Osteoblast (primary cell): ENCODE results near the gene FIGNL1. TPM values are rescaled to one million over a fixed set of nuclear protein-coding genes. Genes with fewer than 3 reads are reported as not detected.

ENCODE experiments used
- DNase-seq: peaks from one replicate; pipeline ENCODE4 v3.0.0; 2011; ENCODE audit warnings: low spot score, mixed read lengths; ENCODE audit not compliant: insufficient read length; ENCODE audit errors: missing footprints
- H2AFZ ChIP-seq: 2 replicates; pipeline ENCODE4 v1.6.0; 2011; ENCODE audit warnings: mild to moderate bottlenecking, low read length
- H3K27ac ChIP-seq: 2 replicates; pipeline ENCODE4 v1.5.1; 2011; ENCODE audit warnings: mild to moderate bottlenecking, low read depth, low read length, moderate library complexity
- H3K27me3 ChIP-seq: 2 replicates; pipeline ENCODE4 v1.6.0; 2012; ENCODE audit warnings: mild to moderate bottlenecking, control low read depth, inconsistent platforms, low read length, moderate library complexity; ENCODE audit not compliant: insufficient read depth
- H3K36me3 ChIP-seq: 2 replicates; pipeline ENCODE4 v1.5.1; 2011; ENCODE audit warnings: mild to moderate bottlenecking, low read length, control low read depth, moderate library complexity; ENCODE audit not compliant: insufficient read depth
- H3K4me1 ChIP-seq: 2 replicates; pipeline ENCODE4 v1.5.1; 2011; ENCODE audit warnings: mild to moderate bottlenecking, low read length, control low read depth, moderate library complexity; ENCODE audit not compliant: insufficient read depth
- H3K4me2 ChIP-seq: 2 replicates; pipeline ENCODE4 v1.6.0; 2011; ENCODE audit warnings: mild to moderate bottlenecking, low read length; ENCODE audit not compliant: insufficient read depth
- H3K4me3 ChIP-seq: fragments of 200-600 bp; sonication (generic); 3 replicates; pipeline ENCODE4 v1.5.1; 2012; ENCODE audit warnings: mild to moderate bottlenecking, low read length, inconsistent platforms; ENCODE audit not compliant: insufficient read depth
- H3K79me2 ChIP-seq: 2 replicates; pipeline ENCODE4 v1.6.0; 2012; ENCODE audit warnings: mild to moderate bottlenecking, low read length, control low read depth, inconsistent platforms; ENCODE audit not compliant: insufficient read depth
- H3K9me3 ChIP-seq: 2 replicates; pipeline ENCODE4 v1.5.1; 2011; ENCODE audit warnings: low read depth, low read length, control low read depth
- H4K20me1 ChIP-seq: 2 replicates; pipeline ENCODE4 v1.6.0; 2012; ENCODE audit warnings: mild to moderate bottlenecking, low read length, control low read depth; ENCODE audit not compliant: insufficient read depth
- CTCF ChIP-seq: IDR thresholded peaks from 2 replicates; pipeline ENCODE4 v1.5.1; 2011; ENCODE audit warnings: mild to moderate bottlenecking, low read depth, low read length, moderate library complexity; ENCODE audit errors: extremely low read depth
- total RNA-seq: library from RNA; depleted of rRNA; stranded (reverse); fragments of >200 nt; gene quantifications from 2 replicates; pipeline ENCODE4 v1.2.3, GENCODE V29; 2012

The FIGNL1 gene
- total RNA-seq, 1 donor = 6.5 TPM

- DNase-seq = no peak
- Histone ChIP-seq H2AFZ (no peak overlapping the region), H3K4me3 (no peak overlapping the region), H3K4me2 (no peak overlapping the region), H4K20me1 (no peaks in the 10 kb centered on the region), H3K27ac (no peak overlapping the region), H3K4me1 (no peaks in the 10 kb centered on the region), H3K27me3 (peaks cover 3% of the 10 kb centered on the region), H3K79me2 (no peaks in the 10 kb centered on the region), H3K9me3 (no peaks in the 10 kb centered on the region), H3K36me3 (no peaks in the 10 kb centered on the region)
- no peak for TF ChIP-seq CTCF
Observed at GRCh38 chr7:50475340-50475739, 25.2 kb upstream of the FIGNL1 start.

GRCh38 chr7:50474382-50475160 lies 24.4 kb upstream of the FIGNL1 start:
- no peaks in the 10 kb centered on the region for H4K20me1 ChIP-seq
- H3K4me3 ChIP-seq = no peak overlapping the region
- peaks cover 3% of the 10 kb centered on the region for H3K27me3 ChIP-seq
- no peak overlapping the region for H3K4me2 ChIP-seq
- H3K27ac ChIP-seq = no peak overlapping the region
- no peak overlapping the region for H2AFZ ChIP-seq
- no peak for DNase-seq
- no peaks in the 10 kb centered on the region for H3K36me3 ChIP-seq
- no peaks in the 10 kb centered on the region for H3K79me2 ChIP-seq
- no peaks in the 10 kb centered on the region for H3K9me3 ChIP-seq
- no peaks in the 10 kb centered on the region for H3K4me1 ChIP-seq
- no peak for TF ChIP-seq CTCF

- no peaks in the 10 kb centered on the region for H3K9me3 ChIP-seq
- no peak overlapping the region for H3K4me3 ChIP-seq
- no peaks in the 10 kb centered on the region for H3K79me2 ChIP-seq
- H2AFZ ChIP-seq = no peak overlapping the region
- no peak for DNase-seq
- H3K36me3 ChIP-seq = no peaks in the 10 kb centered on the region
- no peaks in the 10 kb centered on the region for H4K20me1 ChIP-seq
- no peak overlapping the region for H3K27ac ChIP-seq
- no peaks in the 10 kb centered on the region for H3K4me1 ChIP-seq
- H3K4me2 ChIP-seq = no peak overlapping the region
- peaks cover 3% of the 10 kb centered on the region for H3K27me3 ChIP-seq
- TF ChIP-seq CTCF = no peak
Observed at GRCh38 chr7:50473531-50473930, 23.4 kb upstream of the FIGNL1 start.

- no peak for DNase-seq
- H3K27ac ChIP-seq = no peak overlapping the region
- TF ChIP-seq CTCF = no peak
- H3K36me3 ChIP-seq = no peaks in the 10 kb centered on the region
- H3K4me2 ChIP-seq = no peak overlapping the region
- H3K4me1 ChIP-seq = peaks cover 7% of the 10 kb centered on the region
- peaks cover 3% of the 10 kb centered on the region for H3K27me3 ChIP-seq
- no peaks in the 10 kb centered on the region for H3K9me3 ChIP-seq
- H4K20me1 ChIP-seq = no peaks in the 10 kb centered on the region
- no peak overlapping the region for H2AFZ ChIP-seq
- H3K4me3 ChIP-seq = no peak overlapping the region
- no peaks in the 10 kb centered on the region for H3K79me2 ChIP-seq
Observed at GRCh38 chr7:50472427-50472826, 22.3 kb upstream of the FIGNL1 start.
